Left kidney (tissue), 8 donors: ENCODE results near the gene CORIN. TPM values are rescaled to one million over a fixed set of nuclear protein-coding genes. Genes with fewer than 3 reads are reported as not detected.
A peak's percentile ranks its signal among the peaks of the same experiment; 100 is the strongest.

ENCODE experiments used
- DNase-seq: peaks from one replicate; pipeline ENCODE4 v3.0.0-alpha.2; 2013
- long read RNA-seq, 8 donors: transcript quantifications; one replicate each; lab custom pipeline, GENCODE V29; 2026
- polyA plus RNA-seq: library from polyadenylated mRNA; unstranded; fragments of 120-200 nt; gene quantifications from one replicate; pipeline ENCODE4 v1.2.1, GENCODE V29; 2013; ENCODE audit not compliant: insufficient read length

Gene CORIN
- polyA plus RNA-seq: 6.2 TPM
- long read RNA-seq, donor 1: 0 reads
- long read RNA-seq, donor 2: 0 reads
- long read RNA-seq, donor 3: 0 reads
- long read RNA-seq, donor 4: 0 reads
- long read RNA-seq, donor 5, partial matches to known transcripts: 8 of 8 reads
- long read RNA-seq, donor 5, other reads (novel, unspliced or antisense): 0 of 8 reads
- long read RNA-seq, donor 6: 0 reads
- long read RNA-seq, donor 7: 0 reads
- long read RNA-seq, donor 8: 0 reads

GRCh38 chr4:47837908-47838294 lies at the start of gene CORIN:
TSS of gene CORIN (minus strand) at chr4:47838067. CDS start at chr4:47837949, 118 bp downstream.
- DNase-seq: no peak

- no peak for DNase-seq
Observed at GRCh38 chr4:47882228-47882627, 44.4 kb upstream of the CORIN start.

GRCh38 chr4:47879458-47879857 lies 41.6 kb upstream of the CORIN start:
- DNase-seq: no peak

- no peak for DNase-seq
Observed at GRCh38 chr4:47876784-47877546, 39.1 kb upstream of the CORIN start.

- DNase-seq: no peak
Observed at GRCh38 chr4:47876310-47876709, 38.4 kb upstream of the CORIN start.

GRCh38 chr4:47873877-47874541 lies 36.1 kb upstream of the CORIN start:
- no peak for DNase-seq

- DNase-seq: no peak
Observed at GRCh38 chr4:47863486-47863885, 25.6 kb upstream of the CORIN start.

- no peak for DNase-seq
Observed at GRCh38 chr4:47862297-47862696, 24.4 kb upstream of the CORIN start.

GRCh38 chr4:47860305-47860704 lies 22.4 kb upstream of the CORIN start:
- no peak for DNase-seq

- DNase-seq: no peak
Observed at GRCh38 chr4:47858006-47858405, 20.1 kb upstream of the CORIN start.

- DNase-seq: no peak
Observed at GRCh38 chr4:47856713-47857112, 18.8 kb upstream of the CORIN start.

- no peak for DNase-seq
Observed at GRCh38 chr4:47855350-47855749, 17.5 kb upstream of the CORIN start.

- DNase-seq: no peak
Observed at GRCh38 chr4:47852136-47852535, 14.3 kb upstream of the CORIN start.

GRCh38 chr4:47849466-47849865 lies 11.6 kb upstream of the CORIN start:
- DNase-seq: no peak

GRCh38 chr4:47848041-47848440 lies 10.2 kb upstream of the CORIN start:
- DNase-seq: no peak

GRCh38 chr4:47842985-47843384 lies 5.1 kb upstream of the CORIN start:
- no peak for DNase-seq

- no peak for DNase-seq
Observed at GRCh38 chr4:47840291-47840690, 2.4 kb upstream of the CORIN start.

- no peak for DNase-seq
Observed at GRCh38 chr4:47839259-47839658, 1.4 kb upstream of the CORIN start.

- DNase-seq: no peak
Observed at GRCh38 chr4:47838445-47838844, 578 bp upstream of the CORIN start.

GRCh38 chr4:47837094-47837907 lies 566 bp downstream of the CORIN start:
- peak; percentile 54 for DNase-seq

GRCh38 chr4:47836641-47837093 lies 1.2 kb downstream of the CORIN start:
- DNase-seq: peak; percentile 83

- no peak for DNase-seq
Observed at GRCh38 chr4:47835494-47835893, 2.4 kb downstream of the CORIN start.
